Gastroesophageal sphincter (tissue), 4 donors: Measurements from ENCODE around the gene PROM2. TPM values are rescaled to one million over a fixed set of nuclear protein-coding genes. Genes with fewer than 3 reads are reported as not detected.

ENCODE experiments used
- ATAC-seq: fragments of 150-250 bp; one replicate; pipeline ENCODE4 v1.9.1; 2016; ENCODE audit warnings: mild to moderate bottlenecking, moderate library complexity
- H3K27ac ChIP-seq, 4 donors: fragments of 200-600 bp; sonication (generic) in 3 of 4; 1 replicate in 3 of 4; 2 replicates in 1 of 4; pipeline ENCODE4 v1.5.1; 2016 to 2019
- H3K27me3 ChIP-seq: fragments of 200-600 bp; sonication (generic); one replicate; pipeline ENCODE4 v1.5.1; 2019
- H3K36me3 ChIP-seq, 2 donors: fragments of 200-600 bp; sonication (generic); one replicate each; pipeline ENCODE4 v1.5.1; 2019; ENCODE audit warnings: control low read depth in 1 of 2
- H3K4me1 ChIP-seq, 3 donors: fragments of 200-600 bp; sonication (generic); 1 replicate in 2 of 3; 2 replicates in 1 of 3; pipeline ENCODE4 v1.5.1; 2016 to 2019; ENCODE audit warnings: control low read depth in 2 of 3
- H3K4me3 ChIP-seq, 2 donors: fragments of 200-600 bp; sonication (generic); one replicate each; pipeline ENCODE4 v1.5.1; 2019; ENCODE audit warnings: mild to moderate bottlenecking in 1 of 2, moderate library complexity in 1 of 2
- H3K9me3 ChIP-seq, 3 donors: fragments of 200-600 bp; sonication (generic); one replicate each; pipeline ENCODE4 v1.5.1; 2017 to 2019; ENCODE audit warnings: control low read depth in 2 of 3
- EP300 ChIP-seq: sonication (generic); formaldehyde crosslinking; IDR thresholded peaks from one replicate; pipeline ENCODE4 v1.6.1; 2017; ENCODE audit warnings: antibody characterized with exemption, mild to moderate bottlenecking
- POLR2A ChIP-seq, 2 donors: fragments of 450-650 bp; IDR thresholded peaks; one replicate each; pipeline ENCODE4 v1.6.1; 2017; ENCODE audit warnings: antibody characterized with exemption in 2 of 2, mild to moderate bottlenecking in 2 of 2, moderate library complexity in 1 of 2
- POLR2AphosphoS5 ChIP-seq: sonication (generic); formaldehyde crosslinking; IDR thresholded peaks from one replicate; pipeline ENCODE4 v1.6.1; 2017; ENCODE audit warnings: antibody characterized with exemption
- WGBS, 2 donors: methylation state at CpG; one replicate each; pipeline ENCODE4 v1.1.5; 2018; ENCODE audit warnings: low coverage in 1 of 2; 5-methylcytosine and 5-hydroxymethylcytosine counted together
- total RNA-seq, 4 donors: library from RNA; depleted of rRNA; stranded (reverse); fragments of >200 nt; gene quantifications; one replicate each; pipeline ENCODE4 v1.1.0, GENCODE V29; 2016
- TF ChIP-seq, protein P1 (sequence below), 4 experiments: fragments of 200-600 bp in 2 of 4; fragments of 450-650 bp in 2 of 4; sonication (generic) in 1 of 4; IDR thresholded peaks; one replicate each; pipeline ENCODE4 v1.5.1; 2017 to 2019; ENCODE audit warnings: antibody characterized with exemption in 4 of 4, mild to moderate bottlenecking in 2 of 4, moderate library complexity in 2 of 4

Gene PROM2
- total RNA-seq, 4 donors from 2014 or later = 0.94 to 36.4 (median 6.8) TPM

DNA sequence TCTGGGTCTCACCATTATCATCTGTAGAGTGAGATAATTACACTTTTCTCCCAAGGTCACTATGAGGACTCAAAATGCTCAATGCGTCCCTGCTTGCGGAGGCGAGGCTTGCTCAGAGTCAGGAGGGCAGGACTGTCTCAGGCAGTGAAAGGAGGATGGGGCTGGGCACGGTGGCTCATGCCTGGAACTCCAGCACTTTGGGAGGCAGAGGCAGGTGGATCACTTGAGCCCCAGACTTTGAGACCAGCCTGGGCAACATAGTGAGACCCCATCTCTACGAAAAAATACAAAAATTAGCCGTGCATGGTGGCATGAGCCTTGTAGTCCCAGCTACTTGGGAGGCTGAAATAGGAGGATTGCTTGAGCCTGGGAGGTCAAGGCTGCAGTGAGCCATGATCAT lies 21.1 kb downstream of the PROM2 start:
- H3K4me1 ChIP-seq = peaks cover 0 to 18% (median 0%) of the 10 kb centered on the region in 3 donors
- no peak for TF ChIP-seq EP300
- TF ChIP-seq, protein P1, sequence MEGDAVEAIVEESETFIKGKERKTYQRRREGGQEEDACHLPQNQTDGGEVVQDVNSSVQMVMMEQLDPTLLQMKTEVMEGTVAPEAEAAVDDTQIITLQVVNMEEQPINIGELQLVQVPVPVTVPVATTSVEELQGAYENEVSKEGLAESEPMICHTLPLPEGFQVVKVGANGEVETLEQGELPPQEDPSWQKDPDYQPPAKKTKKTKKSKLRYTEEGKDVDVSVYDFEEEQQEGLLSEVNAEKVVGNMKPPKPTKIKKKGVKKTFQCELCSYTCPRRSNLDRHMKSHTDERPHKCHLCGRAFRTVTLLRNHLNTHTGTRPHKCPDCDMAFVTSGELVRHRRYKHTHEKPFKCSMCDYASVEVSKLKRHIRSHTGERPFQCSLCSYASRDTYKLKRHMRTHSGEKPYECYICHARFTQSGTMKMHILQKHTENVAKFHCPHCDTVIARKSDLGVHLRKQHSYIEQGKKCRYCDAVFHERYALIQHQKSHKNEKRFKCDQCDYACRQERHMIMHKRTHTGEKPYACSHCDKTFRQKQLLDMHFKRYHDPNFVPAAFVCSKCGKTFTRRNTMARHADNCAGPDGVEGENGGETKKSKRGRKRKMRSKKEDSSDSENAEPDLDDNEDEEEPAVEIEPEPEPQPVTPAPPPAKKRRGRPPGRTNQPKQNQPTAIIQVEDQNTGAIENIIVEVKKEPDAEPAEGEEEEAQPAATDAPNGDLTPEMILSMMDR (IDR thresholded peaks at IDR 0.05) = no peak
- TF ChIP-seq POLR2A (IDR thresholded peaks at IDR 0.05) = no peak
- H3K4me3 ChIP-seq = no peak overlapping the region
- peaks cover 0 to 20% (median 0%) of the 10 kb centered on the region in 3 donors for H3K9me3 ChIP-seq
- 92 to 93% methylated on average over 2 to 5 of the region's 6 CpGs for WGBS, 2 donors
- ATAC-seq = no peak
- H3K27ac ChIP-seq = no peak overlapping the region
- H3K36me3 ChIP-seq = peaks cover 0 to 6% of the 10 kb centered on the region in 2 donors
- peaks cover 11% of the 10 kb centered on the region for H3K27me3 ChIP-seq

GRCh38 chr2:95296011-95296410 lies 21.8 kb downstream of the PROM2 start:
- WGBS, 2 donors = 82% methylated on average over 2 of the region's 5 CpGs; no CpG with 5 or more reads in 1 of the 2 donors
- Histone ChIP-seq H3K36me3 (no peaks in the 10 kb centered on the region), H3K27ac (no peak overlapping the region), H3K9me3 (peaks cover 0 to 14% (median 0%) of the 10 kb centered on the region in 3 donors), H3K27me3 (peaks cover 17% of the 10 kb centered on the region), H3K4me1 (peaks cover 0 to 18% (median 0%) of the 10 kb centered on the region in 3 donors), H3K4me3 (no peak overlapping the region)
- ATAC-seq = no peak
- TF ChIP-seq, protein P1 (IDR thresholded peaks at IDR 0.05) = no peak

DNA sequence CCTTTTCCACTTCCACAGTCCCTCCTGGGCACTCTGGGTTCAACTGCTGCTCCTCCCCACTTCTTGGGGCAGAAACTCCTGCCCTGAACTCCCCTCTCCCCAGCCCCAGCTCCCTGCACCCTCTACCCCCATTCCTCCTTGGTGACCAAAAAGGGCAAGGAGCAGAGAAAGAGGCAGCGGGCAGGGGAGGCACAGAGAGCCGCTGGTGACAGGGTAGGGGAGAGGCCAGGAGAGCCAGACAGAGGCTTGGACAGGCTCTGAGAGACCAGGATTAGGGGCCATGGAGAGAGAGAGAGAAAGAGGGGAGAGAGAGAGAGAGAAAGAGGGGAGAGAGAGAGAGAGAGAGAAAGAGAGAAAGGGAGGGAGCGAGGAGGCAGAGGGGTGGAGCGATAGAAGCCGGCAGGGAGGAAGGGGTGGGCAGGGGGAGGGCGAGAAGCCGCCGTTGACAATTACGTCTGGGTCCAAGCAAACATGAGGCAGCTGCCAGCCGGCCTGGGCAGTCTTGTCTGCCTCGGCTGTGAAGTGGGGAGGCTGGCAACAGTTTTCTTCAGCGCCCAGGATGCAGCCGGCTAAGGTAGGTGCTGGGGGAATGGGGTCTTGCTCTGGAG lies 22.7 kb downstream of the PROM2 start, which contains the start of gene KCNIP3:
Gene KCNIP3 (plus strand): TSS at position 468 of the 608 bp plus-strand sequence. CDS start 92 bp downstream, at position 560.
- ATAC-seq = no peak
- H3K27me3 ChIP-seq = peaks cover 27% of the 10 kb centered on the region
- no peaks in the 10 kb centered on the region for H3K36me3 ChIP-seq
- H3K4me3 ChIP-seq = peak within 1 kb of the TSS in 1 of 2 donors; percentile 30
- no peak within 1 kb of the TSS for H3K27ac ChIP-seq
- no peak for TF ChIP-seq POLR2AphosphoS5
- no peak for TF ChIP-seq EP300
- TF ChIP-seq, protein P1 (IDR thresholded peaks at IDR 0.05) = no peak
- no peak for TF ChIP-seq POLR2A (IDR thresholded peaks at IDR 0.05)
- H3K9me3 ChIP-seq = peaks cover 0 to 6% (median 0%) of the 10 kb centered on the region in 3 donors
- peaks cover 0 to 18% (median 0%) of the 10 kb centered on the region in 3 donors for H3K4me1 ChIP-seq
- WGBS, 2 donors = 0% methylated on average over 5 of the region's 13 CpGs; no CpG with 5 or more reads in 1 of the 2 donors

DNA sequence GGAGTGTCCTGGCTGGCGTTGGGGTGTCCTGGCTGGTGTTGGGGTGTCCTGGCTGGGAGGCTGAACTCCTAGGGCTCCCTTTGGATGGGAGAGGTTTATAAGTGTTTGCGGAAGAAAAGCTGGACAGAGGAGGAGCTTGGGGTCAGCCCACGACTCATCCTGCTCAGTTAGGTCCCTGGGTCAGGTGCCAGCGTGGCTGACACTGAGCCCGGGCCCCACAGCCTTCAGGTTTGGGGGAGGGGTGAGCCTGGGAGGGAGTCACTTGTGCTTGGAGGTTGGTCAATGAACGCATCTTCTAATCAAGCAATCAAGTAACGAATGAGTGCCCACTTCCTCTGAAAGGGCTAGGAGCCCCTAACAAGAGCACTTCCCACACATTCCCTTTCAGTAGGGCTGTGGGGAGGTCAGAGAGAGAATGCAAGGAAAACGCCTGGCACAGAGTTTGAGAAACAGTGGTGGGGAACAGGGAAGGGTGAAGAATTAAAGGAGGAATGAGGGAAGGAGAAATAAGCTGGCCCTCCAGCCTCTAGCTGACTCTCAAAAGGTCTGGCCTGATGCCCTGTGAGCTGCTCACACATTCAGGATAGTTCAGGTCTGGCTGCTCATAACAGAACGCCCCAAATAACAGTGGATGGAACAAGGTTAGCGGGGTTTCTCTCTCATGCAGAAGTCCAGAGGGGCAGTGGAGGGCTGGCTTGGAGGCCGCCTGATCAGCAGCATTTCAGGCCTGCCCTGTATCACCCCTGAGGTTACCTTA lies 23.6 kb downstream of the PROM2 start:
- 35 to 100% methylated on average over 1 to 3 of the region's 11 CpGs for WGBS, 2 donors
- peaks cover 0 to 18% (median 0%) of the 10 kb centered on the region in 3 donors for H3K4me1 ChIP-seq
- peaks cover 35% of the 10 kb centered on the region for H3K27me3 ChIP-seq
- H3K4me3 ChIP-seq = peak overlapping the region in 1 of 2 donors; percentile 30
- no peaks in the 10 kb centered on the region for H3K9me3 ChIP-seq
- ATAC-seq = no peak
- TF ChIP-seq, protein P1 (IDR thresholded peaks at IDR 0.05) = no peak
- TF ChIP-seq EP300 = no peak
- TF ChIP-seq POLR2A (IDR thresholded peaks at IDR 0.05) = no peak
- TF ChIP-seq POLR2AphosphoS5 = no peak
- no peak overlapping the region for H3K27ac ChIP-seq
- H3K36me3 ChIP-seq = no peaks in the 10 kb centered on the region
